Measurements from ENCODE around the gene SORCS2. TPM values are rescaled to one million over a fixed set of nuclear protein-coding genes. Genes with fewer than 3 reads are reported as not detected.

SORCS2 gene
- total RNA-seq, 2 donors from 2014 or later: 0.21 to 0.92 TPM

GRCh38 chr4:7179158-7179557, 13.2 kb upstream of the SORCS2 start:
- intact Hi-C loops (cut with DNase I, micrococcal nuclease): no loop called here
- ATAC-seq (no peak), DNase-seq (no peak)

DNA sequence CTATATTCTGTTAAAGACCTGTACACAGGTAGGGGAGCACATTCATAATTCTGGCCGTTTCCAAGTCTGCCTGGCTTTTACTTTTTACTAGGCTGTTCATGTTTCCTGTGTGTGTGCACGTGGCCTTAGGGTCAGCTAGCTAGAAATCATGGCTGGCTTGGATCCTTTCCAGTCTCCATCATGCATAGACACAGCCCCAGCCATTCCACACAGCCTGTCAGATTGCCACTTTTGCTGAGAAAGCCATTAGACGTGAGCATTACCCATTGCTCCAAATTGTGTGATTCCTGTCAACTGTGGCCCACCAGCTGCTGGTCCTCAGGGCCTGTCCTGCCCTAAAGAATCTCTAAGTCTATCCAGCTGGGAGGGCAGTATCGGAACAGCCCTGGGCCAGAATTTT, 11.4 kb upstream of the SORCS2 start:
- DNase-seq (no peak), ATAC-seq (no peak)
- intact Hi-C loops (cut with DNase I, micrococcal nuclease): no loop called here

GRCh38 chr4:7182616-7183015, 9.7 kb upstream of the SORCS2 start:
- ATAC-seq (no peak), DNase-seq (no peak)
- intact Hi-C loops (cut with DNase I, micrococcal nuclease): no loop called here

GRCh38 chr4:7183161-7183560, 9.2 kb upstream of the SORCS2 start:
- intact Hi-C loops (cut with DNase I, micrococcal nuclease): no loop called here
- ATAC-seq (no peak), DNase-seq (no peak)

GRCh38 chr4:7183780-7184460, 8.4 kb upstream of the SORCS2 start:
- DNase-seq: no peak
- ATAC-seq: no peak

GRCh38 chr4:7185487-7186030, 6.8 kb upstream of the SORCS2 start:
- no peak for ATAC-seq
- DNase-seq: no peak
- intact Hi-C loops (cut with DNase I, micrococcal nuclease): no loop called here

More at GRCh38 chr4:7183780-7184460, 8.4 kb upstream of the SORCS2 start:
- intact Hi-C loops (cut with DNase I, micrococcal nuclease): no loop called here

GRCh38 chr4:7186031-7186430, 6.3 kb upstream of the SORCS2 start:
- intact Hi-C loops (cut with DNase I, micrococcal nuclease): no loop called here
- peak; percentile 66 for ATAC-seq
- DNase-seq: peak; percentile 15 to 52

DNA sequence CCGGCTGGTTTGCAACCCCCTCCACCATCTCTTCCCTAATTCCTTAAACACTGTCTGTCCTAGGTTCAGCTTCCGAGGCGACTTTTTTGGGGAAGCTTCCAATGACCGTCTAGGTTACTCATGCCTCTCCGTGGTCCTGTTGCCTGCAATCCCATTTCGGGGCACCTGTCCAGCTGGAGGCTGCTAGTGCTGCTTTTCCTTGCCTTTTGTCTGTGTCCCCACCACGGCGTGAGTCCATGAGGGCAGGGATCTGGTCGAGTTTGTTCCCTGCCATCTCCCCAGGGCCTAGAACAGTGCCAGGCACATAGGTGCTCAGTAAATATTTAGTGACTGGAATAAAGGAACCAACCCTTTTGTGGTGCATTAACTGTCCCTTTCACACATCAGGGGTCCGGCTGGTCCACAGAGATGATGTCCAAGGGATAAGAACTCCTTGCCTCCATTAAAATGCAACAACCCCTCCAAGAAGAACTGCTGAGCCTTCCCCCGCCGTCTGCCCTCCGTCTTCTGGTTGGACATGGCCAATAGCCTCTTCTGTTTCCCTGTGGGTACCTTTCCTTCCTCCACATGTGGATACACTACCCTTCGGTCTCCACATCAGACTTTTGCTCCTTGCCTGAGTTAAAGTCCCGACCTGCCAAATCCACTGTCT, 5.7 kb upstream of the SORCS2 start:
- ATAC-seq (no peak), DNase-seq (no peak)
- intact Hi-C loops (cut with DNase I, micrococcal nuclease): no loop called here

DNA sequence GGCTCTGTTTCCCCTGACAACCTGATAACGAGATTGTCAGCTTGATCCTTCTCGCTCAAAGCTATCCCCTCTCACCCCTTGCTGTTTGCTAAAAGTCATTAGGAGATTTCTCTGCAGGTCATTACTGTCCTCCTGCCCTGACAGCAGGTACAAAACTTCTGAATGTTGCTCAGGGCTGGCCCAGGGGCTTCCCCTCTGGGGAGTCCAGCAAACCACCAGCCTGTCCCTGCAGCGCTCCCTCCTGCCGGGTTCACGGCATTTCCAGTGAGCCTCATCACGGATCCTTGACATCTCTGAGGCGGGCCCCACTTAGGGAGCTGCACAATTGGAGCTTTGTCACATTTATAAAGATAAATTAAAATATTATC, 5.2 kb upstream of the SORCS2 start:
- DNase-seq (peak in 1 of 2 donors; percentile 6), ATAC-seq (no peak)
- intact Hi-C loops (cut with DNase I, micrococcal nuclease): no loop called here

GRCh38 chr4:7187691-7188090, 4.6 kb upstream of the SORCS2 start:
- DNase-seq: no peak
- intact Hi-C loops (cut with DNase I, micrococcal nuclease): no loop called here

GRCh38 chr4:7189066-7189465, 3.3 kb upstream of the SORCS2 start:
- intact Hi-C loops (cut with DNase I, micrococcal nuclease): no loop called here
- peak in 1 of 2 donors; percentile 17 for DNase-seq
- ATAC-seq: no peak

More at GRCh38 chr4:7187691-7188090, 4.6 kb upstream of the SORCS2 start:
- ATAC-seq: no peak

DNA sequence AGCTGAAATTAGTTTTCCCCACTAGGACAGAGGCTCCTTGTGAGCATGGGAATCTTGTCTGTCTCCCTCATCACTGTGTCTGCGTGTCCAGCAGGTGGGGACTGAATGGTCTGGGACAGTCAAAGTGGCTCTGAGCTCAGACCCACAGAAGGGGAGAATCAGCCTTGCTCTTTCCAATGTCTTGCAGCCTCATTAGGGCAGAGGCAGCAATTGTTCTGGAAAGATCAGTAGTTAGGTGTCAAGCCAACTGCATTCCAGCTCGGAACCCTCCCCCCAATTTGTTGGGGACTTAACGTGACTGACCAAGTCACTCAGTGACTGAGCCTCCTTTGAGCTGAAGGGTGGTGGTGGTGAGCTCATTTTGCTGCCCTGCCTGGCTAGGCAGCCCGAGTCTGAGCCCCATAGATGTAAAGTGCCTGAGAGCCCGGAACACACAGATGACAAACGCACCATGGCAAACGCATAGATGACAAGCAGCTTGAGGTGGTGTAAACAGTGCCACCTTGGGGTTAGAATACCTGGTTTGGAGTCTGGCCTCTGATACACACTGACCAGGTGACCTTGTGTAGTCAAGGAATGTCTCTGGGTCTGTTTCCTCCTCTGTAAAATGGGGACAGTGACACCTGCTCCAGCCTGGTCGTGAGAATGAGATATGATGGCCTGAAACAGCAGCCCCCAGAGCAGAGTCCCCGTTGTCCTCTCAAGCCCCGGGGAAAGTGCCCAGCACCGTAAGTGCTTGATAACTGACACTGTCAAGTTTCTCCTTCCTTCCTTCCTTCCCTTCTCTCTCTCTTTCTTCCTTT, 2.7 kb upstream of the SORCS2 start:
- intact Hi-C loops (cut with DNase I, micrococcal nuclease): loop anchor here in 1 of 2 donors (5.0 to 10.0 kb wide), 2 partner anchors 108 to 525 kb away; no protein-coding TSS in a partner anchor
- DNase-seq (peak in 1 of 2 donors; percentile 12), ATAC-seq (peak; percentile 60)

DNA sequence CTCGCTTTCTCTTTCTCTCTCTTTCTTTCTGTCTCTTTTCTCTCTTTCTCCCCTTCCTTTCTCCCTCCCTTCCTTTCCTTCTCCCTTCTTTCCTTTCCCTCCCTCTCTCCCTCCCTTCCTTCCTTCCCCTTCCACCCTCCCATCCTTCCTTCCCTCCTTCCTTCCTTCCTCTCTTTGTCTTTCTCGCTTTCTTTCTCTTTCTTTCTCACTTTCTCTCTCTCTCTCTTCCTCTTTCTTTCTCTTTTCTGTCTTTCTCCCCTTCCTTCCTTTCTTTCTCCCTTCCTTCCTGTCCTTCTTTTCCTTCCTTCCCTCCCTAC, 2.1 kb upstream of the SORCS2 start:
- intact Hi-C loops (cut with DNase I, micrococcal nuclease): loop anchor here in 1 of 2 donors (5.0 to 10.0 kb wide), 2 partner anchors 107 to 525 kb away; no protein-coding TSS in a partner anchor
- ATAC-seq: no peak
- DNase-seq: no peak

GRCh38 chr4:7190691-7191545, 1.4 kb upstream of the SORCS2 start:
- DNase-seq: no peak
- no peak for ATAC-seq
- intact Hi-C loops (cut with DNase I, micrococcal nuclease): loop anchor here in 1 of 2 donors (5.0 to 10.0 kb wide), 2 partner anchors 106 to 524 kb away; no protein-coding TSS in a partner anchor

DNA sequence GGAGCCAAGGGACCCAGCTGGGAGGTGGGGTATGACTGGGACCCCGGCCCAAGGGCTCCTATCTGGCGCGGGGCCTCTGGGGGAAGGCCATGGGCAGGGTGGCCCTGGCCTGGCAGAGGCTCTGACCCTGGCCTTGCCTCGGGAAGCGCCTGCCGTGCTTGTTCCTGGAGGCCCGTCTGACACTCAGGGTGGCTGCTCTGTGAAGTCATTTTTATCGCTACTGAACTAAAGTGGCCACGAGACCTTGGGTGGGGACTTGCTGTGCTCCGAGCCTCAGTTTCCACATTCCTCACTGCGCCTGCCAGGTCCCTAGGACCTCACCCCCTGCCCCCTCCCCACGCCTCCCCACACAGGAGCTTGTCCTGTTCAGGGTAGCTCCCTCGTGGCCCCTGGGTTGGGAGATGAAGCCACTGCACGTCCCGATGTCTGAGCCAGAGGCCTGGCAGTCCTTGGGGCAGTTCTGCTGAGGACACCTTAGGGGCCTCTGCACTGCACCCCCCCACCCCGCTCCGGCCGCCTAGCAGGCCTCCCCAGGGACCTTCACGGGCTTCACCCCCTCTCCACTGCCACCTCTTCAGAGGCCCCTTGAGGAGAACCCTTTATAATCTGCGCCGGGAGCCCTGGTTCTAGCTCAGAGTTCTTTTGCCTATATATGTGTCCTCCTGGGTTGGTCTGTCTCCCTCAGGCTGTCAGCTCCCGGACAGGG, 639 bp upstream of the SORCS2 start:
- ATAC-seq (no peak), DNase-seq (no peak)
- intact Hi-C loops (cut with DNase I, micrococcal nuclease): loop anchor here in 1 of 2 donors (5.0 to 10.0 kb wide), 2 partner anchors 106 to 523 kb away; no protein-coding TSS in a partner anchor

DNA sequence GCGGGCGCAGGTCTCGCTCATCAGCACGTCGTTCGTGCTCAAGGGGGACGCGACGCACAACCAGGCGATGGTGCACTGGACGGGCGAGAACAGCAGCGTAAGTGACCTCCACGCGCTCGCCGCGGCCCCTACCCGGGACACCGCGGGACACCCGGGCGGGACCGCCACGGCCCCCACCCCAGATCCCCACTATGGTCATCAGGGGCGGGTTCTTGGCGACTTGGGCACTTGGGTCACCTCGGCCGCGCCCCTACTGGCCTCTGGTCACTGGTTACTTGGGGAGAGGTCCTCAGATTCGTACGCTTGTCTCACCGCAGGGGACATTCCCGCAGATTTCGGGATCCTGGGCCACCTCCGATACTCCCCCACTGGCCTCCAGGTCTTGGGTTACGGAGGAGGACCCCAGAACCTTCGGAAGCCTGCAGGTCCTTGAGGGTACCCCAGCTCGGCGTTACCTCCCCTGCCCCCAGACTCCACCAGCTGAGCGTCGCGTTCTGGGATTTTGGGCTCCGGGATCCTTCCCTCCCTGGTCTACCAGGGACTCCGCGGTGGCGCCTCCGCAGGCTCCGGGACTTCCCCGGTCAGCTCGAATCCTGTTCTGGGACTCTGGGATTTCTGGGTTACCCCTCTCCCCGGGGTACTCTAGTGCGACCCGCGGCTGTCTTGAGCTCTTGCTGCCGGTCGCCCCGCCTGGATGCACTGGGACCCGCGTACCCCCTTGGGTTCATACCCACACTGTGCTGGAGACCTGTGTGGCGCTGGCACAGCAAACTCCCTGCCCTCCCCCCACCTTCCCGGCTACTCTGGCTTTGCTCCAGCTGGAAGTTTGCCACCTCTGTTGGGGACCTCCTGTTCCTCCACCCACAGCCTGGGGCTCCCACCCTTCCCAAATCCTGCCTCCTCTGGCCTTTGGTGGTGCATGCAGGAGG, 956 bp downstream of the SORCS2 start:
- no peak for DNase-seq
- intact Hi-C loops (cut with DNase I, micrococcal nuclease): loop anchor here in 1 of 2 donors (5.0 to 10.0 kb wide), 2 partner anchors 104 to 522 kb away; no protein-coding TSS in a partner anchor

More for the DNA sequence above, 956 bp downstream of the SORCS2 start:
- ATAC-seq: no peak

All from left colon (tissue), 2 donors.